Memory B cell (primary cell): ENCODE measurements around the gene RIBC2.

Source experiments
- ATAC-seq: fragments of 150-1000 bp; cut with Tn5 transposase; 2 replicates; pipeline ENCODE4 v1.10.0; 2021; ENCODE audit warnings: low read depth, mild to moderate bottlenecking, moderate library complexity
- DNase-seq, 2 donors: peaks; one replicate each; pipeline ENCODE4 v3.0.0; 2022; ENCODE audit warnings: low spot score in 2 of 2
- H3K27ac Mint-ChIP-seq: one replicate; pipeline ENCODE4 v1.8.0; 2022; ENCODE audit warnings: mild to moderate bottlenecking, moderate library complexity, mixed read lengths
- H3K27me3 Mint-ChIP-seq: one replicate; pipeline ENCODE4 v1.8.0; 2022; ENCODE audit warnings: mixed read lengths
- H3K36me3 Mint-ChIP-seq: one replicate; pipeline ENCODE4 v1.8.0; 2022; ENCODE audit warnings: mild to moderate bottlenecking, mixed read lengths
- H3K4me1 Mint-ChIP-seq: one replicate; pipeline ENCODE4 v1.8.0; 2022; ENCODE audit warnings: mixed read lengths
- H3K4me3 Mint-ChIP-seq: one replicate; pipeline ENCODE4 v1.8.0; 2022; ENCODE audit warnings: mild to moderate bottlenecking, moderate library complexity, mixed read lengths
- H3K9me3 Mint-ChIP-seq: one replicate; pipeline ENCODE4 v1.8.0; 2022; ENCODE audit warnings: mixed read lengths

RIBC2 gene

DNA sequence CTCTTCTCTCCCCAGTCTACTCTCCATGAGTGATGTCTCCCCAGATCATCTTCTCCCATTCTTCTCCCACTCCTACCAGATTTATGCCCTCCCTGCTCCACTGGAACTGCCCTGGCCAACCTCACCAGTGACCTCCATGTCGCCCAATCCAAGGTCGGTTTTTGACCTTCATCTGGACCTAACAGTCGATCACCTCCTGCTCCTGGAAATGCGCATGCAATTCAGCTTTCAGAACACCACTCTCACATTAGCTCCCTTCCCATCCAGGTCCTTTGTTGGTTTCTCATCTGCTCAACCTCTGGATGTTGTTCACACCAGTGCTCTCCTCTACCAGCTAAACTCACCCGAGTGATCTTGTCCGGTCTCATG is 5.3 kb downstream of the RIBC2 start:
- Mint-ChIP-seq H3K27me3 (peaks cover 7% of the 10 kb centered on the region), H3K9me3 (peaks cover 2% of the 10 kb centered on the region), H3K27ac (no peak overlapping the region), H3K36me3 (no peaks in the 10 kb centered on the region), H3K4me3 (no peak overlapping the region), H3K4me1 (peaks cover 2% of the 10 kb centered on the region)
- DNase-seq, result no peak
- ATAC-seq, result no peak

DNA sequence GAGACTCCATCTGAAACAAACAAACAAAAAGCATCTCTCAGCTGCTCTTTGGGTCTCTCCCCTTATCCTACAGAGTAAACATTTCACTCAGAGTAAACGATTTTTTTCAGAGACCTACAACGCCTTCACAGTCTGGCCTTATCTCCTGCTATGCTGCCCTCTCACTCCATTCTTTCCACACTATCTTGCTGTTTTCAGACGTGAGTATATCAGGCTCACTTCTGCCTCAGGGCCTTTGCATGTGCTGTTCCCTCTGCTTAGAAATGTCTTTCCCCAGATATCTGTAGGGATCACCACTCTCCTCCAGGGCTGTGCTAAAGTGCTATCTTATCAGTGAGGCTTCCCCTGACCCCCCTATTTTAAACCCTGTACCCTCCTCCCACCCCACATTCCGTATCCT is 6.5 kb downstream of the RIBC2 start:
- no peaks in the 10 kb centered on the region for H3K4me1 Mint-ChIP-seq
- DNase-seq (no peak), ATAC-seq (no peak)
- peaks cover 7% of the 10 kb centered on the region for H3K27me3 Mint-ChIP-seq
- peaks cover 2% of the 10 kb centered on the region for H3K9me3 Mint-ChIP-seq
- H3K4me3 Mint-ChIP-seq, result no peak overlapping the region
- H3K27ac Mint-ChIP-seq, result no peak overlapping the region
- no peaks in the 10 kb centered on the region for H3K36me3 Mint-ChIP-seq

DNA sequence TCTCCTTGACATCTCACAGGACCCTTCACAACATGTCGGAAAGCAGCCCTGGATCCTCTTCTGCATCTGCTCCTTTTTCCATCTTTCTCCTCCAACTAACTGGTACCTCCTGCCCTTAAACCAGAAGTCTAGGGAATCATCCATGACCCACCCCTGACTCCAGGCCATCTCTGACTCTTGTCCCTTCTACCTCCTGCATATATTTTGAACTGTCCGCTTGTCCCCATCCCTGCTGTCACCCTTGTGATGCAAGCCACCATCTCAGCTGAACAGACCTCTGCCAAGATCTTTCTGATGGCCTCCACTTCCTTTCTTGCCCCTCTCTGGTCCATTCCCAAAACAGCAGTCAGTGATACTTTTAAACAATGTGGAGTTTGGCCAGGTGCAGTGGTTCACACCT is 7.0 kb downstream of the RIBC2 start:
- peaks cover 7% of the 10 kb centered on the region for H3K27me3 Mint-ChIP-seq
- ATAC-seq (no peak), DNase-seq (no peak)
- H3K9me3 Mint-ChIP-seq, result peaks cover 2% of the 10 kb centered on the region
- no peak overlapping the region for H3K27ac Mint-ChIP-seq
- no peaks in the 10 kb centered on the region for H3K36me3 Mint-ChIP-seq
- H3K4me1 Mint-ChIP-seq, result no peaks in the 10 kb centered on the region
- no peak overlapping the region for H3K4me3 Mint-ChIP-seq

DNA sequence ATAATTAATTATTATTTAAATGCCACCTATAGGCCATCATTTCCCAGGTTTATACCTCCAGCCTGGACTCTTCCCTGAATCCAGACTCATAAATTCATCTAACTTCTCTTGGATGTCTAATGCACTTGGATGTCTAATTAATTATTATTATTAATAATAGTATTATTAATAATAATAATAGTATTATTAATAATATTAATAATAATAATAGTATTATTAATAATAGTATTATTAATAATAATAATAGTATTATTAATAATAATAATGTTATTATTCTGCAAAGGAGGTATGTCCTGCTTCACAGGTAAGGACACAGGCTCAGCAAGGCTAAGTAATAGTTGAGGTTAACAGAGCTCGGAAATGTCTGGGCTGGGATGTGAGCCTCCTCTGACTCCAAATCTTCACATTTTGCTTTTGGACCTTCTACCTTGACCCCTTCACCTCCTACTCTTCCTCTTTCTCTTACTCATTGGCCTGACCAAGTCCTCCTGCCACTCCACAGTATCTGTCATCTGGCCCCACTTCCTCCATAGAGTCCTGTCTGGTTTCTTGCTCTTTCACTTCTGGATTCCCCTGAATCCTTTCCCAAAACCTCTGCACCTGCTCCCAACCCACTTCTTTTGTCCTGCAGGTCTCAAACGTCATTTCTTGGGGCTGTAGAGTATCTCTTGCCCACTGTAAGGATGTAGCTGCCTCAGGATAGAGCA is 8.0 kb downstream of the RIBC2 start:
- Mint-ChIP-seq H3K4me1 (no peaks in the 10 kb centered on the region), H3K27ac (no peak overlapping the region), H3K27me3 (peaks cover 7% of the 10 kb centered on the region), H3K36me3 (no peaks in the 10 kb centered on the region), H3K9me3 (peaks cover 2% of the 10 kb centered on the region), H3K4me3 (no peak overlapping the region)
- DNase-seq (no peak), ATAC-seq (no peak)

GRCh38 chr22:45422237-45422983 is 8.9 kb downstream of the RIBC2 start:
- ATAC-seq (no peak), DNase-seq (no peak)
- H3K27ac Mint-ChIP-seq, result no peak overlapping the region
- peaks cover 13% of the 10 kb centered on the region for H3K27me3 Mint-ChIP-seq
- peaks cover 5% of the 10 kb centered on the region for H3K9me3 Mint-ChIP-seq
- no peak overlapping the region for H3K4me3 Mint-ChIP-seq
- H3K4me1 Mint-ChIP-seq, result no peaks in the 10 kb centered on the region
- peaks cover 2% of the 10 kb centered on the region for H3K36me3 Mint-ChIP-seq

DNA sequence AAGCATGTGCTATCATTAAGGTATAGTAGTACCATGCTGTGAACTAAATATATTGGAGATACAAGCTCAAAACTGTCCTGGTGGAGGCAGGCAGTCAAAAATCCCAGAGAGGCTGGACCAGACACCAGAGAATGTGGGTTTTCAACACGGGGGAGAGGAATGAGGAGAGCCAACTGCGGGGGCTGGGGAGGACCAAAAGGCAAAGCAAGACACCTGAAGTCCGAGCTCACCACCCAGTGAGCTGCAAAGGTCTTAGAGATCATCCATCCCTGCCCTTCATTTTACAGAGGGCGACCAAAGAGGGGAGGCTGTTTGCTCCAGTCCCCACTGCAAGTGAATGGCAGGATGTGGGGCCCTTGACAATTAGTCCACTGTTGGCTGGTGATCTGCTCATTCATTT is 10.0 kb downstream of the RIBC2 start:
- peaks cover 7% of the 10 kb centered on the region for H3K4me1 Mint-ChIP-seq
- no peak overlapping the region for H3K27ac Mint-ChIP-seq
- DNase-seq, result no peak
- peaks cover 16% of the 10 kb centered on the region for H3K27me3 Mint-ChIP-seq
- peaks cover 5% of the 10 kb centered on the region for H3K9me3 Mint-ChIP-seq
- H3K4me3 Mint-ChIP-seq, result no peak overlapping the region
- H3K36me3 Mint-ChIP-seq, result peaks cover 2% of the 10 kb centered on the region
- no peak for ATAC-seq

- peaks cover 16% of the 10 kb centered on the region for H3K27me3 Mint-ChIP-seq
- no peak overlapping the region for H3K4me3 Mint-ChIP-seq
- no peak for ATAC-seq
- no peak for DNase-seq
- peaks cover 5% of the 10 kb centered on the region for H3K9me3 Mint-ChIP-seq
- H3K36me3 Mint-ChIP-seq, result peaks cover 2% of the 10 kb centered on the region
- H3K27ac Mint-ChIP-seq, result no peak overlapping the region
- H3K4me1 Mint-ChIP-seq, result peaks cover 15% of the 10 kb centered on the region
Measured at GRCh38 chr22:45424241-45424731, 10.8 kb downstream of the RIBC2 start.

DNA sequence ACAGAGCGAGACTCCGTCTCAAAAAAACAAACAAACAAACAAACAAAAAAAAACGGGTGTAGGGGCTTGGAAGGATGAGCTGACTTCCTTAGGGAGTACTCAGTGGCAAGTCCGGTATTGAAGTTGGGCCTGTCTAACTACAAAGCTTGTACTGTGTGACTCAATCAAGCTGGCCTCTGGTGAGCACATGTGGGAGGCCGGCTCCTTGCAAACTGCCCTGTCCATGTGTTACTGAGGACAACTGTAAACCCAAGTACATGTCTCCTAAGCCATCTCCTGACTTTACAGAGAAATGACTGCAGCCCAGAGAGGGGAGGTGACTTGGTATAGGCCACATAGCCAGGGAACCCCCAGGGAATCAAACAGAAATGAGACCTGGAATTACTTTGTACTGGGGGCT is 11.6 kb downstream of the RIBC2 start:
- Mint-ChIP-seq H3K9me3 (peaks cover 3% of the 10 kb centered on the region), H3K4me3 (no peak overlapping the region), H3K27me3 (peaks cover 15% of the 10 kb centered on the region), H3K4me1 (peaks cover 17% of the 10 kb centered on the region), H3K36me3 (peaks cover 2% of the 10 kb centered on the region), H3K27ac (no peak overlapping the region)
- no peak for DNase-seq
- ATAC-seq, result no peak

GRCh38 chr22:45425531-45426265 is 12.2 kb downstream of the RIBC2 start:
- DNase-seq, result no peak
- Mint-ChIP-seq H3K9me3 (peaks cover 3% of the 10 kb centered on the region), H3K4me3 (no peak overlapping the region), H3K36me3 (peaks cover 2% of the 10 kb centered on the region), H3K4me1 (peaks cover 17% of the 10 kb centered on the region), H3K27me3 (peaks cover 10% of the 10 kb centered on the region), H3K27ac (no peak overlapping the region)
- no peak for ATAC-seq

DNA sequence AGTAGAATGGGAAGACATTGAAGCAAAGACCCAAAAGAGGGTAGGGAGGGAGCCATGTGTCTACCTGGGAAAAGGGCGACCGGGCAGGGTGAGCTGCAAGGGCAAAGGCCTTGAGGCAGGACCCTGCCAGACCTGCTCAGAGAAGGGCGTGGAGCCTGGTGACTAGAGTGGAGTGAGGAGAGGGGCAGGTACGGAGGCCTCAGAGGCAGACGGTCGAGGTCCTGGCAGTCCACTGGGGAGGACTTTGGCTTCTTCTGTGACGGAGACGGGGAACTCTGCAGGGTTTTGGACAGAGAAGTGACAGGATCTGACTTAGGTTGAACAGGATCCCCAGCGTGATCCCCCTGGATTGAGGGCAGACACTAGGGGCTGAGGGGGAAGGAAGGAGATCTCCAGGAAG is 12.9 kb downstream of the RIBC2 start:
- Mint-ChIP-seq H3K4me3 (no peak overlapping the region), H3K9me3 (peaks cover 3% of the 10 kb centered on the region), H3K36me3 (peaks cover 2% of the 10 kb centered on the region), H3K4me1 (peaks cover 17% of the 10 kb centered on the region), H3K27me3 (peaks cover 10% of the 10 kb centered on the region), H3K27ac (no peak overlapping the region)
- DNase-seq (no peak), ATAC-seq (no peak)

GRCh38 chr22:45427114-45427513 is 13.6 kb downstream of the RIBC2 start:
- Mint-ChIP-seq H3K4me3 (no peak overlapping the region), H3K27ac (no peak overlapping the region), H3K9me3 (peaks cover 3% of the 10 kb centered on the region), H3K27me3 (peaks cover 10% of the 10 kb centered on the region), H3K36me3 (peaks cover 2% of the 10 kb centered on the region), H3K4me1 (peaks cover 20% of the 10 kb centered on the region)
- DNase-seq (no peak), ATAC-seq (no peak)

DNA sequence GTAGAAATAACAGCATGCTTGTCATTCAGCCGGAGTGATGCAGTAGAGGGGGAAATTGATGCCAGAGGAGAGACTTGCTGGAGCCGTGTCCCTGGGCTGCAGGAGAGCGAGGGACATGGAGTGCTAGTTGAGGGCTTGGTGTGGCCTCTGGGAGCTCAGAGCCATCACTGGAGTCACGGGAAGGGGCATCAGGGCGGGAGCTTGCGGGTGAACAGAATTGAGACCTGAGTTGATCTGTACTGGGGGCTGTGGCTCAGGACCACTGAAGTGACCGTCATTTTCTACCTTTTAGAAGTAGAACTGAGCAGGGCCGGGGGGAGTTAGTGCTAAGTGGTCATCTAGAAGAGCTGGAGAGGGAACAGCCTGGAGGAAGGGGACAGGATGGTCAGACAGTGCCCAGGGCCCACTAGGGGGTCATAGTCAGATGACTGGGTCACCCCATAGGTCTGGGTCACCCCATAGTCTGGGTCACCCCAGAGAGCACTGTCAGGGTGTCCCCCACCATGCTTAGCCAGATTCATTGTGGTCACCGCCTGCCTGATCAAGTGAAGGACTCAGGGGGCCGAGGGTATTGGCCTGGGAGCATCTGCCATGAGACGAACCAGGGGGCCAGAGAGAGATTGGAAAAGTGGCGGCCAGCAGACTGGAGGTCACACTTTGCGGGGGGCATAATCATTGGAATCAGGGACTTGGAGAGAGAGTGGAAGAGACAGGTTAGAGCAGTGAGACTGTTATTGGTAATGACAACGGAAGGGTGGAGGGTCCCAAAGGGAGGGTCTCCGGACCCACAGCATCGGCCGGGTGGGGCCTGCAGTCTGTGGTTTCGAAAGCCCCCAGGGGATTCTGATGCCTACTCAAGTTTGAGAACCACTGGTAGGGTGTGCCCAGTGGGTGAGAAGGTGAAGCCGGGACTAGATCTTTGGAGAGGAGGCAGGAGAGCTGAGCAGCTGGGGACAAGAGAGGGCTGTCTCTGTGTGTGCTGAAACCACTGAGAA is 15.2 kb downstream of the RIBC2 start:
- Mint-ChIP-seq H3K4me3 (peak overlapping the region; percentile 40), H3K27me3 (peaks cover 10% of the 10 kb centered on the region), H3K27ac (no peak overlapping the region), H3K36me3 (peaks cover 2% of the 10 kb centered on the region), H3K9me3 (peaks cover 3% of the 10 kb centered on the region), H3K4me1 (peaks cover 23% of the 10 kb centered on the region)
- DNase-seq, result no peak
- ATAC-seq, result no peak

GRCh38 chr22:45429424-45429823 is 15.9 kb downstream of the RIBC2 start:
- Mint-ChIP-seq H3K4me3 (peak overlapping the region; percentile 40), H3K9me3 (peaks cover 3% of the 10 kb centered on the region), H3K27ac (no peak overlapping the region), H3K4me1 (peaks cover 23% of the 10 kb centered on the region), H3K36me3 (peaks cover 2% of the 10 kb centered on the region), H3K27me3 (peaks cover 10% of the 10 kb centered on the region)
- ATAC-seq (no peak), DNase-seq (no peak)
